Suprapubic skin (tissue), 4 donors: ENCODE measurements around the gene GIPR. TPM values are rescaled to one million over a fixed set of nuclear protein-coding genes. Genes with fewer than 3 reads are reported as not detected.
A peak's percentile ranks its signal among the peaks of the same experiment; 100 is the strongest.

Source experiments
- DNase-seq, 2 donors: peaks; one replicate each; pipeline ENCODE4 v3.0.0-alpha.2; 2019; ENCODE audit warnings: low spot score in 2 of 2
- H3K27ac ChIP-seq: fragments of 200-600 bp; sonication (generic); one replicate; pipeline ENCODE4 v1.5.1; 2019
- H3K27me3 ChIP-seq: fragments of 200-600 bp; sonication (generic); one replicate; pipeline ENCODE4 v1.5.1; 2019
- H3K36me3 ChIP-seq: fragments of 200-600 bp; sonication (generic); one replicate; pipeline ENCODE4 v1.5.1; 2019
- H3K4me1 ChIP-seq: fragments of 200-600 bp; sonication (generic); one replicate; pipeline ENCODE4 v1.5.1; 2019
- H3K4me3 ChIP-seq: fragments of 200-600 bp; sonication (generic); one replicate; pipeline ENCODE4 v1.5.1; 2019; ENCODE audit warnings: mild to moderate bottlenecking
- H3K9me3 ChIP-seq: fragments of 200-600 bp; sonication (generic); one replicate; pipeline ENCODE4 v1.5.1; 2019
- EP300 ChIP-seq: sonication (generic); formaldehyde crosslinking; IDR thresholded peaks from one replicate; pipeline ENCODE4 v1.6.1; 2017; ENCODE audit warnings: antibody characterized with exemption
- POLR2A ChIP-seq, 2 donors: fragments of 450-650 bp; IDR thresholded peaks; one replicate each; pipeline ENCODE4 v1.6.1; 2017; ENCODE audit warnings: antibody characterized with exemption in 2 of 2, mild to moderate bottlenecking in 2 of 2, moderate library complexity in 2 of 2
- POLR2AphosphoS5 ChIP-seq, 3 donors: sonication (generic); formaldehyde crosslinking; IDR thresholded peaks; one replicate each; pipeline ENCODE4 v1.6.1; 2017; ENCODE audit warnings: antibody characterized with exemption in 3 of 3
- WGBS: methylation state at CpG from one replicate; pipeline ENCODE4 v1.1.5; 2018; 5-methylcytosine and 5-hydroxymethylcytosine counted together
- total RNA-seq, 4 donors: library from RNA; depleted of rRNA; stranded (reverse); fragments of >200 nt; gene quantifications; one replicate each; pipeline ENCODE4 v1.1.0, GENCODE V29; 2016
- TF ChIP-seq, protein P1 (sequence below), 2 donors: fragments of 200-600 bp in 1 of 2; fragments of 450-650 bp in 1 of 2; sonication (generic) in 1 of 2; IDR thresholded peaks; one replicate each; pipeline ENCODE4 v1.5.1; 2016 to 2019; ENCODE audit warnings: antibody characterized with exemption in 2 of 2, mild to moderate bottlenecking in 1 of 2, moderate library complexity in 1 of 2

Gene GIPR
- total RNA-seq, 4 donors from 2014 or later = 0.95 to 11.2 (median 1.6) TPM

DNA sequence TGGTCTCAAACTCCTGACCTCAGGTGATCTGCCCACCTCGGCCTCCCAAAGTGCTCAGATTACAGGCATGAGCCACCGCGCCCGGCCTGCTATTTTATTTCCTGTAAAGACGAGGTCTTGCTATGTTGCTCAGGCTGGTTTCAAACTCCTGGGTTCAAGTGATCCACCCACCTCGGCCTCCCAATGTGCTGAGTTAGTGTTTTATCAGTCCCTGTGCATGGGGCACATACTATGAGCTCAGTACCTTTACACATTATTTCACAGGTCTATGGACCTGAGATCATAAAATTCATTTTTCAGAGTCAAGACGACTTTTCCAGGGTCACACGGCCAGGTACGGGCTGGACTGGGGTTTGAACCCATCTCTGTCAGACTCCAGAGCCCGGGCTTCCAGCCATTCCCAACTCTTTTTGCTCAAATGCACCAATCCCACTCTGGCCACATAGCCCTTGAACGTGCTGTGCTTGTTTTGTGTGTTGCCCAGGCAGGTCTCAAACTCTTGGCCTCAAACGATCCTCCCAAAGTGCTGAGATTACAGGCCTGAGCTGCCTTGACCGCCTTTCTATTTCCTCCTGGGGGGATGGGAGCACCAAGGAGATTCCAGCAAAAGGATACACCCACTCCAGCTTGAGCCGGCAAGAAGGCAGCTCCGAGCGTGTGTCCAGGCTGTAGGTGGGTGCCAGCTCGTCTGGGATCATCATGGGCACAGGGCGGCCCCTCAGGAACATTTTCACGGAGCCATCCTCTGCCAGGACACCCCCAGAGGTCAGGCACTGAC, 29.9 kb upstream of the GIPR start:
- no peaks in the 10 kb centered on the region for H3K9me3 ChIP-seq
- WGBS = 61% methylated on average over 19 of the region's 19 CpGs
- no peaks in the 10 kb centered on the region for H3K27me3 ChIP-seq
- no peak for DNase-seq
- TF ChIP-seq POLR2A (IDR thresholded peaks at IDR 0.05) = no peak
- TF ChIP-seq, protein P1, sequence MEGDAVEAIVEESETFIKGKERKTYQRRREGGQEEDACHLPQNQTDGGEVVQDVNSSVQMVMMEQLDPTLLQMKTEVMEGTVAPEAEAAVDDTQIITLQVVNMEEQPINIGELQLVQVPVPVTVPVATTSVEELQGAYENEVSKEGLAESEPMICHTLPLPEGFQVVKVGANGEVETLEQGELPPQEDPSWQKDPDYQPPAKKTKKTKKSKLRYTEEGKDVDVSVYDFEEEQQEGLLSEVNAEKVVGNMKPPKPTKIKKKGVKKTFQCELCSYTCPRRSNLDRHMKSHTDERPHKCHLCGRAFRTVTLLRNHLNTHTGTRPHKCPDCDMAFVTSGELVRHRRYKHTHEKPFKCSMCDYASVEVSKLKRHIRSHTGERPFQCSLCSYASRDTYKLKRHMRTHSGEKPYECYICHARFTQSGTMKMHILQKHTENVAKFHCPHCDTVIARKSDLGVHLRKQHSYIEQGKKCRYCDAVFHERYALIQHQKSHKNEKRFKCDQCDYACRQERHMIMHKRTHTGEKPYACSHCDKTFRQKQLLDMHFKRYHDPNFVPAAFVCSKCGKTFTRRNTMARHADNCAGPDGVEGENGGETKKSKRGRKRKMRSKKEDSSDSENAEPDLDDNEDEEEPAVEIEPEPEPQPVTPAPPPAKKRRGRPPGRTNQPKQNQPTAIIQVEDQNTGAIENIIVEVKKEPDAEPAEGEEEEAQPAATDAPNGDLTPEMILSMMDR (IDR thresholded peaks at IDR 0.05) = no peak
- TF ChIP-seq POLR2AphosphoS5 (IDR thresholded peaks at IDR 0.05) = no peak
- TF ChIP-seq EP300 = no peak
- no peak overlapping the region for H3K27ac ChIP-seq
- H3K4me3 ChIP-seq = peak overlapping the region; percentile 69
- peaks cover 50% of the 10 kb centered on the region for H3K4me1 ChIP-seq
- no peaks in the 10 kb centered on the region for H3K36me3 ChIP-seq

DNA sequence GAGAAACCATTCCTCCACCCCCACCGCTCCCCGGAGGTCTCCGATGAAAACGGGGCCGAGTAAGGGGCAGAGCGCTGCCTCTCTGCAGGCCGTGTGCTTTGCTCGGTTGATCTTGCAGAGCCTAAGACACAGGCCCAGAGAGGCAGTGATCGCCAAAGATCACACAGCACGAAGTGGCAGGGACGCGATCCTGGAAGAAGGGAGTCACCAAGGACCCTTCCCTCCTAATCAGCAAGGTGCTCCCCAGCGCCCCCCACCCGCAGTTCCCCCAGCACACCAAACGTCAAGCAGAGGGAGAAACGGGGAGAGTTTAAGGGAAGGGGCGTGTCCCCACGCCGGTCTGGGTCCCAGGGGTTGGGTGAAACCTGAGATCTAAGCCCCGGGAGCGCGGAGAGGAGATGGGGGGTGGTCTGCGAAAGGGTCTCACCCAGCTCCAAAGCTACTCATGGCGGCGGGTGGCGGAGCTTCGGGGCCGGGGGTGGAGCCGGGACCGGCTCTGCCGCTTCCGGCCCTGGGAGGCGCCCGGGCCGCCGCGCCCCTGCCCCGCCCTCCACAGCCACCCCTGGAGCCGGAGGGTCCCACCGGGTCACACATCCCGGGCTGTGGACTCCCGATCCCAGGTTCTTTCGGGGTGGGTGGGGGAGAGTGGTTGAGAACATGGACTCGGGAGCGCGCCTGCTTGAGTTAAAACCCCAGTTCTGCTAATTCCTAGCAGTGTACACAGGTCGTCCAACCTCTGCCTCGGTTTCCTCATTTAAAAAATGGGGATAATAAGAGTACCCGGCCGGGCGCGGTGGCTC, 28.9 kb upstream of the GIPR start, which contains the start of gene EML2:
EML2 (minus strand) TSS at position 468 of the 800 bp plus-strand sequence; CDS start at position 447, 21 bp downstream.
- 4% methylated on average over 22 of the region's 52 CpGs for WGBS
- H3K36me3 ChIP-seq = no peaks in the 10 kb centered on the region
- peak within 1 kb of the TSS; percentile 69 for H3K4me3 ChIP-seq
- no peaks in the 10 kb centered on the region for H3K27me3 ChIP-seq
- peak within 1 kb of the TSS; percentile 69 for H3K27ac ChIP-seq
- H3K4me1 ChIP-seq = peaks cover 55% of the 10 kb centered on the region
- peak in 1 of 2 donors; percentile 84 for DNase-seq
- TF ChIP-seq POLR2A (IDR thresholded peaks at IDR 0.05) (no peak), POLR2AphosphoS5 (IDR thresholded peaks at IDR 0.05) (no peak), EP300 (no peak)
- TF ChIP-seq, protein P1 (IDR thresholded peaks at IDR 0.05) = no peak
- no peaks in the 10 kb centered on the region for H3K9me3 ChIP-seq

DNA sequence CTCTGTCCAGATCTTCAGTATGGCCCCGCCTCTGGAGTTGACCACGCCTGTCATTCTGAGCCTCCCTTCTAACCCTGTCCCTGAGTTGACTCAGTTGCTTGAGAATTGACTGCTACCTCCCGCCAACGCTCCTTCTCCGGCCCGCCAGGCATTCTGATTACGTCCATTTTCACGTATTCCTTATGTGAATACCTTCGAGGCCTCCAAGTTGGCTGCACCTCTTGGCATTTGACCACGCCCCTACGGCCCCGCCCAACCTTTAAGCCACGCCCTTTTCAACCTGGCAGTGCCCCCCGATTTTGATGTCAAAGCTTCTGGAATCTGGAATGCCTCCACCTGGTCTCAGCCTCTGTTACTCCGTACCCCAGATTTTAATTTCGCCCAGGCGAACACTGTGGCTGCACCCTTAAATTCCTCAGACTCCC, 27.2 kb upstream of the GIPR start:
- H3K4me3 ChIP-seq = no peak overlapping the region
- DNase-seq = peak in 1 of 2 donors; percentile 80
- WGBS = 42% methylated on average over 17 of the region's 17 CpGs
- H3K27ac ChIP-seq = peak overlapping the region; percentile 63
- H3K4me1 ChIP-seq = peaks cover 63% of the 10 kb centered on the region
- H3K9me3 ChIP-seq = no peaks in the 10 kb centered on the region
- TF ChIP-seq POLR2AphosphoS5 (IDR thresholded peaks at IDR 0.05) (no peak), EP300 (no peak), POLR2A (IDR thresholded peaks at IDR 0.05) (no peak)
- TF ChIP-seq, protein P1 (IDR thresholded peaks at IDR 0.05) = no peak
- peaks cover 15% of the 10 kb centered on the region for H3K27me3 ChIP-seq
- H3K36me3 ChIP-seq = no peaks in the 10 kb centered on the region

DNA sequence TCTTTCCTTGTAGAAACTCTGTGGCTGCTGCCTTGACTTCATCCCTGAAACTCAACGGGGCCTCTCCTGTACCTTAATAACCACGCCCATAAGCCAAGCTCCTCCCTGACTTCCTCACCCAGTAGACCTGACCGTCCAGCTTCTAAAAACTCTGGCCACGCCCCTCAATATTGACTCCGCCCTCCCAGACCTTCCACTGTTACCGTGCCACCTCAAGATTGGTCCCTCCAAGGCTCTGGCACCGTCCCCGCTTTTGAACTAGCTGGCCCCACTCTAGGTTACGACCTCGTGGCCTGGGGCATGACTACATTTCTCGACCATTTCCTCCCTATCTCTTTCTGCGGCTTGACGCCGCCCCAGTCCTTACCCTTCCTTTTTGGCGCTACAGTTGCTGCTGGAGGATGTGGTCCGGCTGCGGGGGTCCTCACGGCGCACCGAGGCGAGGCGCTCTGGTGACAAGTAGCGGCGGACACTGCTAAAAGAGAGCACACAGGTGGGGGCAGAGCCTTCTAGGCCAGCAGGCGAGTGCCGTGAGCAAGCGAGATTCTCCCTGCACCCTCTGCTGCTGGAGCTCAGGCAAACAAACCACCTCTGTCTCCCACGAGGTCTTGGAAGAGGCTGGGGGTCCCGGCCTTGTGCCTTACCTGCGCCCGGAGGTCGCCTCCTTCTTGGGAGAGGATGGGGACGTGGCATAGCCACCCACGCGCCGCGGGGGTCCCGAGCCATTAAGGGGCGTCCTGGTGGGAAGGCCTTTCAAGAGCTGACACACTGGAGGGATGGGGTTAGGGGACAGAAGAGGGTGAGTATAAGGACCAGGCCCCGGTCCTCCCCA, 26.5 kb upstream of the GIPR start:
- DNase-seq = peak; percentile 93 to 94
- peaks cover 15% of the 10 kb centered on the region for H3K27me3 ChIP-seq
- TF ChIP-seq POLR2AphosphoS5 (IDR thresholded peaks at IDR 0.05) (no peak), POLR2A (IDR thresholded peaks at IDR 0.05) (no peak), EP300 (no peak)
- TF ChIP-seq, protein P1 (IDR thresholded peaks at IDR 0.05) = no peak
- no peaks in the 10 kb centered on the region for H3K9me3 ChIP-seq
- H3K36me3 ChIP-seq = no peaks in the 10 kb centered on the region
- peaks cover 66% of the 10 kb centered on the region for H3K4me1 ChIP-seq
- 2% methylated on average over 27 of the region's 40 CpGs for WGBS
- peak overlapping the region; percentile 63 for H3K27ac ChIP-seq
- peak overlapping the region; percentile 41 for H3K4me3 ChIP-seq
